HG02623 (cell line): ENCODE measurements around the gene NDUFA13.

Experiments
- ATAC-seq: cut with Tn5 transposase; IDR thresholded peaks from one replicate; pipeline ENCODE4 v1.9.1; 2021; ENCODE audit warnings: moderate library complexity; ENCODE audit not compliant: unreplicated experiment

Gene NDUFA13

DNA sequence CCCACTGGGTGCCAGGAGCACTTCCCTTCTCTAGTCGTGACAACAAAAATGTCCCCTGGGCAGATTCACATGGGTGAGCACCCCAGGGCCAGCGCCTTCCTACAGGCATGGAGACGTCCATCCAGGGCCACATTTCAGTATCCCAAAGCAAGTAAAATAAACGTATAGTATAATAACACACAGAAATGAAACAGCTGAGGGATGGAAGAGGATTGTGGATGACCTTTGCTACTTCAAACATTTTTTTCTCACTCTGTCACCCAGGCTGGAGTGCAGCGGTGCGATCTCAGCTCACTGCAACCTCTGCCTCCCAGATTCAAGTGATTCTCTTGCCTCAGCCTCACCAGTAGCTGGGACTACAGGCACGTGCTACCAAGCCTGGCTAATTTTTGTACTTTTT, 50.3 kb downstream of the NDUFA13 start:
- no peak for ATAC-seq

DNA sequence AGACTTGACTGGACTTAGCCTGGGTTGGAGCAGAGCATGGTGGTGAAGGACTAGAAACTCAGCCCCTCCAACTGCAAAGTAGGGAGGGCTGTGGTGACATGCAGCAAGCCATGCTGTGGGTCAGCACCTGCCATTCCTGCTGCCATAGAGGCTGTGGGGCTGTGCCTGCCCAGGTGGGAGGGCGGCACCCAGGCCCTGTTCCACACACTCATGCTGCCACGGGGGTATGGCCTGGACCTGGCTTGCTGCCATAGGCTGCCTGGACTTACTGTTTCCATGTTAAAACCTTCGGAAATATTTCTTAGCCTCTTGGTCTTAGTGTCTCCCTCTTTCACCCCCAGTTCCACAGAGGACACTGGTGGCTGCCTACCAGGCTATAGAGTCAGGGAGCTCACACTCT, 51.4 kb downstream of the NDUFA13 start:
- no peak for ATAC-seq

DNA sequence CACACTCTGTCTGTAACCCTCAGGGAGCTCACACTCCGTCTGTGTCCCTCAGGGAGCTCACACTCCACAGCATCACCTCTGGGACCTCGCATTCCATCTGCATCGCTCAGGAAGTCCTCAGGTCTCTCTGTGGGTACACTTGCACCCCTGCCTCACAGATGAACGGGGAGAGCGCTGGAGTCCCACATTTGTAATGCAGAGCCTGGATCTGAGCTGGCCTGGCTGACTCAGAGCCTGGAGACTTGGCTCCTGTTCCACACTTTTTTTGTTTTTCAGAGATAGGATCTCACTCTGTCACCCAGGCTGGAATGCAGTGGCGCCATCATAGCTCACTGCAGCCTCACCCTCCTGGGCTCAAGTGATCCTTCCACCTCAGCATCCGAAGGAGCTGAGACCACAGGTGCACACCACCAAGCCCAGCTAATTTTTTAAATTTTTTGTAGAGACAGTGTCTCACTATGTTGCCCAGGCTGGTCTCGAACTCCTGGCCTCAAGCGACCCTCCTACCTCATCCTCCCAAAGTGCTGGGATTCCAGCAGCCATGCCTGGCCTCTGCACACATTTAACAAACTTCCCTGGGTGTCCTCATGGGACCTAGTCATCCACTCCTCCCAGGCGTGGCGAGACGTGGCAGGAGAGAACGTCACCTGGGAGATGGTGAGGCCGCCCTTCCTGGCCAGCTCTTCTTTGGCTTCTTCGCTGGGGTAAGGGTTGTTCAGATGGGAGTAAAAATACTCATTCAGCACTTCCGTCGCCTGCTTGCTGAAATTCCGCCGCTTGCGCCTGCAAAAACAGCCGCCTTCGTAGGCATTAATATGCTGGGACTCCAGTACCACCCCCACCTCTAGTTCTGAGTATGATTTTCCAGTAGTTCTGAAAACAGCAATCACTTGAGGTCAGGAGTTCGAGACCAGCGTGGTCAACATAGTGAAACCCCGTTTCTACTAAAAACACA, 53.1 kb downstream of the NDUFA13 start:
- no peak for ATAC-seq

DNA sequence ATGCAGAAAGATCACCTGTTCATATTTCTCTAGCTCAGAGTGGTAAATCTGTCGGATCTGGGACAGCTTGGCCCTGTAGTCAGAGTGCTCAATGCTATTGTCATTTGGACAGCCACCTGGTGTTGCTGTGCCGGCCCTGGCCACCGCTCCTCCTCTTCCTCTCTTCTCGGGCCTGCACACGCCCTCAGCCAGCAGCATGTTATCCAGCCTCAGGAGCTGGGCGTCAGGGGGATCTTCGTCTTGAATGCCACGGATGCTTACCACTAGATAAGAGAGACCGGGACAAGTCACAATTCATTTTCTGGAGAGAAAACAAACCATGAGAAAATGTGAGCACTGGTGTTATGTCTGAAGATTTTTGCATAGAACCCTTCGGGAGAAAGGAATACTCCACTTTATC, 54.5 kb downstream of the NDUFA13 start:
- ATAC-seq: no peak

DNA sequence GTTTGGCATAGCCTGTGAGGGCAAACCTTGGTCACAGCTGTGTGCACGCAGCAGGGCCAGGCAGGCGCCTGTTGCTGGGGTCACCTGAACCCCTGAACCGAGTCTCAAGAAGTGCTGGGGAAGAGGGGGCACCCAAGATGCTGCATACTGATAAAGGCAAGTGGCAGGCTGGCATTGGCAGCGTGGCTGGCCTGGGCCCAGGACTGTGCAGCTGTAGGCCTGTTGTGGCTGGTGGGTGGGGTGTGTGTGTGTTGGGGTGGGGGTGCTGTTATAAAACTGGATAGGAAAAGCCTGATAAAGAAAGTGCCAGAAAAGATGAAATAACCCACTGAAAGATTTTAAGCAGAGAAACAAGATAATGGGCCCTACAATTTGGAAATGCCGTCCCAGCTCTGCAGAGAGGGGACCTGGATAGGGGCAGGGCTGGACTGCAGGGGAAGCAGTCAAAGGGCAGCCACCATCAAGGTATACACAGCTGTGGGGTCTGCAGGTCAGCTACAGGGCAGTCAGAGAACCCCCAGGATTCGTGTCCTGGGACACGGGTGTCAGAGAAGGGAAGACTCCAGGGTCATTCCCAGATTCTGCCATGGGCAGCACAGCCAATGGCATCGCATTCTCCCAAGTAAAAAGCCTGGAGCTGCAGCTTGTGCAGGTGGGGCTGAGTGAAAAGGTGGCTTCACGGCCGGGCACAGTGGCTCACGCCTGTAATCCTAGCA, 55.2 kb downstream of the NDUFA13 start:
- no peak for ATAC-seq

DNA sequence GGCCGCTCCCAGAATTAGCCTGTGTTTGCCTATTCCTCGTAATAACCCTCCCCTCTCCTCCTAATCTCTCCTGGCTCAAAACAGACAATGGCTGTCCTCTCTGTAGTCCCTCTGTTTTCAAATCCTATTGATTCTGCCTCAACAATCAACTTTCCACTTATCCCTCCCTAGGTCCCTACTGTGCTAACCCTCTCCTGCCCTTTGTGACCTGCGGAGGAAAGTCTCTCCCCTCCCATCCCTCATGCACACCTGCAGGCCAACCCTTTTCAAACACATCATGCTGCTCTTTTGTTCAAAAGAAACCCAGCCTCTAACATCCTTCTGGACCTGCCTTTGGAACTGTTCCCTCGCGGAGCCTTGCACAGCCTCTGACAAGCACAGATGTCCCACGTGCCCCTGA, 59.4 kb downstream of the NDUFA13 start:
- no peak for ATAC-seq
